A549 (cell line): ENCODE data around the gene SALL1. TPM values are rescaled to one million over a fixed set of nuclear protein-coding genes. Genes with fewer than 3 reads are reported as not detected.

Experiments
- ATAC-seq, 2 experiments: fragments of 200-7000 bp in 1 of 2; fragments of >200 bp in 1 of 2; cut with Nextera tagmentation in 1 of 2; cut with Tn5 transposase in 1 of 2; 3 replicates each; pipeline versions ENCODE4 v1.8.0 to v1.9.1; 2018 to 2020; ENCODE audit warnings: mild to moderate bottlenecking in 1 of 2, moderate library complexity in 1 of 2
- CTCF ChIA-PET: fragments of 300-600 bp; sonication (Branson Sonifier 250); formaldehyde crosslinking; extraction: SDS; loops from one replicate; lab custom pipeline; 2021; ENCODE audit warnings: antibody characterized with exemption, inconsistent platforms; lab: Yijun Ruan, JAX
- POLR2A ChIA-PET: fragments of 350-600 bp; formaldehyde crosslinking; extraction: SDS; loops from one replicate; lab custom pipeline; 2021; ENCODE audit warnings: antibody characterized with exemption, inconsistent platforms; lab: Yijun Ruan, JAX
- DNase-seq, 2 experiments: peaks; one replicate each; pipeline versions ENCODE4 v3.0.0 to v3.0.0-alpha.2; 2011 to 2016; ENCODE audit warnings: low read depth in 1 of 2, low spot score in 1 of 2
- FAIRE-seq: peaks from 2 replicates; lab custom pipeline; 2011; peaks lifted over from hg19 to GRCh38; lab: Jason Lieb, UNC
- H3K27ac ChIP-seq, 2 experiments: fragments of >200 bp; sonication (Bioruptor Twin); formaldehyde crosslinking; 3 replicates each; pipeline ENCODE4 v1.5.1; 2016 to 2017
- H3K4me1 ChIP-seq: fragments of >200 bp; sonication (Bioruptor Twin); formaldehyde crosslinking; 3 replicates; pipeline ENCODE4 v1.6.1; 2016
- H3K4me2 ChIP-seq: fragments of >200 bp; sonication (Bioruptor Twin); formaldehyde crosslinking; 3 replicates; pipeline ENCODE4 v1.6.1; 2016
- H3K4me3 ChIP-seq: fragments of >200 bp; sonication (Bioruptor Twin); formaldehyde crosslinking; 3 replicates; pipeline ENCODE4 v1.5.1; 2016
- H3K9me3 ChIP-seq: fragments of >200 bp; sonication (Bioruptor Twin); formaldehyde crosslinking; 3 replicates; pipeline ENCODE4 v1.6.1; 2016
- CBX2 ChIP-seq: fragments of 200-600 bp; sonication (generic); IDR thresholded peaks from 2 replicates; pipeline ENCODE4 v1.6.1; 2016; ENCODE audit warnings: low read depth, mild to moderate bottlenecking, borderline replicate concordance
- CBX8 ChIP-seq: fragments of 200-600 bp; sonication (generic); IDR thresholded peaks from 2 replicates; pipeline ENCODE4 v1.6.1; 2016
- CEBPB ChIP-seq, 2 experiments: fragments of >200 bp in 1 of 2; sonication (Bioruptor Twin) in 1 of 2; formaldehyde crosslinking in 1 of 2; IDR thresholded peaks; 2 replicates each; pipeline ENCODE4 v1.6.1; 2012 to 2016
- FOXS1 ChIP-seq: fragments of 250-450 bp; sonication (Bioruptor Pico); IDR thresholded peaks from 2 replicates; pipeline ENCODE4 v1.5.0; 2020; ENCODE audit warnings: mild to moderate bottlenecking, moderate library complexity
- HEYL ChIP-seq: fragments of 250-450 bp; sonication (Bioruptor Pico); IDR thresholded peaks from 2 replicates; pipeline ENCODE4 v1.8.0; 2021; ENCODE audit warnings: mild to moderate bottlenecking, moderate library complexity
- HOXB13 ChIP-seq: fragments of 250-450 bp; sonication (Bioruptor Pico); IDR thresholded peaks from 2 replicates; pipeline ENCODE4 v1.5.0; 2020; ENCODE audit warnings: low read depth, mild to moderate bottlenecking, moderate library complexity
- HOXB5 ChIP-seq: fragments of 250-450 bp; sonication (Bioruptor Pico); IDR thresholded peaks from 2 replicates; pipeline ENCODE4 v1.5.0; 2020; ENCODE audit warnings: mild to moderate bottlenecking, moderate library complexity
- JUN ChIP-seq, 2 experiments: fragments of >200 bp; sonication (Bioruptor Twin); formaldehyde crosslinking; IDR thresholded peaks; 2 replicates in 1 of 2; 3 replicates in 1 of 2; pipeline ENCODE4 v1.6.1; 2016 to 2017
- KDM1A ChIP-seq: fragments of 200-600 bp; sonication (generic); IDR thresholded peaks from 2 replicates; pipeline ENCODE4 v1.6.1; 2016; ENCODE audit warnings: low read depth, mild to moderate bottlenecking
- MAFK ChIP-seq: fragments of 450-650 bp; IDR thresholded peaks from 2 replicates; pipeline ENCODE4 v1.6.1; 2014; ENCODE audit not compliant: partially characterized antibody
- NPAS2 ChIP-seq: fragments of 250-450 bp; sonication (Bioruptor Pico); IDR thresholded peaks from 2 replicates; pipeline ENCODE4 v1.8.0; 2022; ENCODE audit warnings: mild to moderate bottlenecking, moderate library complexity, borderline replicate concordance
- PHF8 ChIP-seq: fragments of 200-600 bp; sonication (generic); IDR thresholded peaks from 2 replicates; pipeline ENCODE4 v1.6.1; 2016; ENCODE audit warnings: low read depth, mild to moderate bottlenecking, antibody characterized with exemption, moderate library complexity, borderline replicate concordance
- REST ChIP-seq: fragments of 200-600 bp; sonication (generic); IDR thresholded peaks from 2 replicates; pipeline ENCODE4 v1.6.1; 2016; ENCODE audit warnings: antibody characterized with exemption, mild to moderate bottlenecking, moderate library complexity
- SREBF2 ChIP-seq: fragments of 450-650 bp; IDR thresholded peaks from 2 replicates; pipeline ENCODE4 v1.6.1; 2014; ENCODE audit warnings: mild to moderate bottlenecking, moderate library complexity
- USF2 ChIP-seq: fragments of 450-650 bp; IDR thresholded peaks from 2 replicates; pipeline ENCODE4 v1.6.1; 2014; ENCODE audit warnings: antibody characterized with exemption
- ZSCAN20 ChIP-seq: fragments of 250-450 bp; sonication (Bioruptor Pico); IDR thresholded peaks from 2 replicates; pipeline ENCODE4 v1.8.0; 2022; ENCODE audit warnings: mild to moderate bottlenecking, moderate library complexity
- WGBS: methylation state at CpG from one replicate; pipeline ENCODE4 v1.1.6; 2017; ENCODE audit errors: missing lambda C conversion rate; 5-methylcytosine and 5-hydroxymethylcytosine counted together
- polyA plus RNA-seq, 4 experiments: library from polyadenylated mRNA; depleted of rRNA in 3 of 4; stranded (reverse); fragments of >200 nt; fragmentation: RNase III in 1 of 4; extraction: RNeasy Plus Mini Kit Qiagen cat#74134 plus additional on column Dnase treatment in 1 of 4; gene quantifications; 2 replicates in 3 of 4; 3 replicates in 1 of 4; pipeline ENCODE4 v1.2.3, GENCODE V29; 2011 to 2017
- TF ChIP-seq, protein P1 (sequence below): fragments of >200 bp; sonication (Bioruptor Twin); formaldehyde crosslinking; IDR thresholded peaks from 3 replicates; pipeline ENCODE4 v1.5.1; 2016
- TF ChIP-seq, protein P2 (sequence below): fragments of >200 bp; sonication (Bioruptor Twin); formaldehyde crosslinking; IDR thresholded peaks from 3 replicates; pipeline ENCODE4 v1.6.1; 2016
- TF ChIP-seq, protein P3 (sequence below): fragments of 250-450 bp; sonication (Bioruptor Pico); IDR thresholded peaks from 2 replicates; pipeline ENCODE4 v1.5.0; 2020; ENCODE audit warnings: low read depth, mild to moderate bottlenecking, moderate library complexity
- TF ChIP-seq, protein P4 (sequence below): fragments of 150-350 bp; IDR thresholded peaks from 2 replicates; pipeline ENCODE4 v1.6.1; 2014; ENCODE audit warnings: low read depth, mild to moderate bottlenecking, low read length

The SALL1 gene
- polyA plus RNA-seq, 2 of the 4 experiments (the other 2 are of a cell fraction): 0.13 to 0.28 TPM

- POLR2A ChIA-PET: no interaction called here
- FAIRE-seq (no peak), DNase-seq (no peak), ATAC-seq (no peak)
- H3K4me1 ChIP-seq: no peaks in the 10 kb centered on the region
- TF ChIP-seq, protein P1, sequence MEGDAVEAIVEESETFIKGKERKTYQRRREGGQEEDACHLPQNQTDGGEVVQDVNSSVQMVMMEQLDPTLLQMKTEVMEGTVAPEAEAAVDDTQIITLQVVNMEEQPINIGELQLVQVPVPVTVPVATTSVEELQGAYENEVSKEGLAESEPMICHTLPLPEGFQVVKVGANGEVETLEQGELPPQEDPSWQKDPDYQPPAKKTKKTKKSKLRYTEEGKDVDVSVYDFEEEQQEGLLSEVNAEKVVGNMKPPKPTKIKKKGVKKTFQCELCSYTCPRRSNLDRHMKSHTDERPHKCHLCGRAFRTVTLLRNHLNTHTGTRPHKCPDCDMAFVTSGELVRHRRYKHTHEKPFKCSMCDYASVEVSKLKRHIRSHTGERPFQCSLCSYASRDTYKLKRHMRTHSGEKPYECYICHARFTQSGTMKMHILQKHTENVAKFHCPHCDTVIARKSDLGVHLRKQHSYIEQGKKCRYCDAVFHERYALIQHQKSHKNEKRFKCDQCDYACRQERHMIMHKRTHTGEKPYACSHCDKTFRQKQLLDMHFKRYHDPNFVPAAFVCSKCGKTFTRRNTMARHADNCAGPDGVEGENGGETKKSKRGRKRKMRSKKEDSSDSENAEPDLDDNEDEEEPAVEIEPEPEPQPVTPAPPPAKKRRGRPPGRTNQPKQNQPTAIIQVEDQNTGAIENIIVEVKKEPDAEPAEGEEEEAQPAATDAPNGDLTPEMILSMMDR: no peak
- TF ChIP-seq PHF8 (no peak), HOXB13 (no peak), KDM1A (no peak), CBX8 (no peak), ZSCAN20 (CRISPR knock-in tag) (no peak), SREBF2 (no peak)
- TF ChIP-seq, protein P2, sequence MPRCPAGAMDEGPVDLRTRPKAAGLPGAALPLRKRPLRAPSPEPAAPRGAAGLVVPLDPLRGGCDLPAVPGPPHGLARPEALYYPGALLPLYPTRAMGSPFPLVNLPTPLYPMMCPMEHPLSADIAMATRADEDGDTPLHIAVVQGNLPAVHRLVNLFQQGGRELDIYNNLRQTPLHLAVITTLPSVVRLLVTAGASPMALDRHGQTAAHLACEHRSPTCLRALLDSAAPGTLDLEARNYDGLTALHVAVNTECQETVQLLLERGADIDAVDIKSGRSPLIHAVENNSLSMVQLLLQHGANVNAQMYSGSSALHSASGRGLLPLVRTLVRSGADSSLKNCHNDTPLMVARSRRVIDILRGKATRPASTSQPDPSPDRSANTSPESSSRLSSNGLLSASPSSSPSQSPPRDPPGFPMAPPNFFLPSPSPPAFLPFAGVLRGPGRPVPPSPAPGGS: no peak
- TF ChIP-seq, protein P3, sequence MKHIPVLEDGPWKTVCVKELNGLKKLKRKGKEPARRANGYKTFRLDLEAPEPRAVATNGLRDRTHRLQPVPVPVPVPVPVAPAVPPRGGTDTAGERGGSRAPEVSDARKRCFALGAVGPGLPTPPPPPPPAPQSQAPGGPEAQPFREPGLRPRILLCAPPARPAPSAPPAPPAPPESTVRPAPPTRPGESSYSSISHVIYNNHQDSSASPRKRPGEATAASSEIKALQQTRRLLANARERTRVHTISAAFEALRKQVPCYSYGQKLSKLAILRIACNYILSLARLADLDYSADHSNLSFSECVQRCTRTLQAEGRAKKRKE (CRISPR knock-in tag): no peak
- H3K9me3 ChIP-seq: no peaks in the 10 kb centered on the region; the same call in 2 of the 3 replicates
- WGBS: 6% methylated on average over 3 of the region's 3 CpGs
- H3K4me3 ChIP-seq: no peak overlapping the region
- CTCF ChIA-PET: interaction anchor here (1.3 kb wide), 1 partner anchor 38 kb away, joined by 3 read pairs; no protein-coding TSS in a partner anchor
- no peak overlapping the region for H3K27ac ChIP-seq
- no peak overlapping the region for H3K4me2 ChIP-seq
Observed at GRCh38 chr16:51110700-51111157, 40.3 kb downstream of the SALL1 start.

DNA sequence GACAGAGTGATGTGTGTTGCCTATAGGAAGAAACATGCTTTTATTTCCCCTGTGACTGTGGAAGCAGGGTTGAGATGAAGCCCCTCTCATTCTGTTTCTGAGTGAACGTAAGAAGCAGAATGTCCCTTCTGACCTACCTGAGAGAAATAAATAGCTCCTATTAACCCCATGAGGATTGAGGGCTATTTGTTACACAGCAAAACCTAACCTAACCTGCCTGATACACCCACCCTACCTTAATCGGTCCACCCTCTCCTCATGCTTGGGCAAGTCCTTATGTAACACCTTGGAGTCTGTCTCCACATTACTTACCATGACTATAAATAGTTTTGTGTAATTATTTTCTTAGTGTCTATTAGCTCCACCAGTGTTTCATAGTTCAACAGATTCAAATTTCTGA, 41.9 kb downstream of the SALL1 start:
- TF ChIP-seq, protein P4, sequence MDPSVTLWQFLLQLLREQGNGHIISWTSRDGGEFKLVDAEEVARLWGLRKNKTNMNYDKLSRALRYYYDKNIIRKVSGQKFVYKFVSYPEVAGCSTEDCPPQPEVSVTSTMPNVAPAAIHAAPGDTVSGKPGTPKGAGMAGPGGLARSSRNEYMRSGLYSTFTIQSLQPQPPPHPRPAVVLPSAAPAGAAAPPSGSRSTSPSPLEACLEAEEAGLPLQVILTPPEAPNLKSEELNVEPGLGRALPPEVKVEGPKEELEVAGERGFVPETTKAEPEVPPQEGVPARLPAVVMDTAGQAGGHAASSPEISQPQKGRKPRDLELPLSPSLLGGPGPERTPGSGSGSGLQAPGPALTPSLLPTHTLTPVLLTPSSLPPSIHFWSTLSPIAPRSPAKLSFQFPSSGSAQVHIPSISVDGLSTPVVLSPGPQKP: no peak
- no peak for TF ChIP-seq FOXS1
- TF ChIP-seq USF2: no peak
- TF ChIP-seq NPAS2 (CRISPR knock-in tag): no peak
- no peak for TF ChIP-seq HOXB5 (CRISPR knock-in tag)
- TF ChIP-seq REST: no peak
- no peak for TF ChIP-seq CBX2
- TF ChIP-seq CEBPB (IDR thresholded peaks at IDR 0.05): no peak
- no peak for TF ChIP-seq MAFK
- TF ChIP-seq ZSCAN20 (CRISPR knock-in tag): no peak
- TF ChIP-seq HEYL: no peak
- no peak for TF ChIP-seq JUN (IDR thresholded peaks at IDR 0.05)
- DNase-seq (no peak), FAIRE-seq (no peak), ATAC-seq (no peak)
- no peak overlapping the region for H3K4me3 ChIP-seq
- H3K4me1 ChIP-seq: no peaks in the 10 kb centered on the region
- H3K9me3 ChIP-seq: no peaks in the 10 kb centered on the region; the same call in 2 of the 3 replicates
- WGBS: 30% methylated on average over 2 of the region's 2 CpGs
- no peak overlapping the region for H3K27ac ChIP-seq
- ChIA-PET POLR2A (no interaction called here), CTCF (interaction anchor here (0.6 to 1.3 kb wide), 3 partner anchors 15 to 157 kb away, joined by 3 read pairs; no protein-coding TSS in a partner anchor)
- H3K4me2 ChIP-seq: no peak overlapping the region
